Activated CD8-positive, alpha-beta T cell treated with anti-CD3 and anti-CD28 coated beads for 36 hours (primary cell): ENCODE data around the gene ZFYVE21. TPM values are rescaled to one million over a fixed set of nuclear protein-coding genes. Genes with fewer than 3 reads are reported as not detected.

ENCODE experiments used
- ATAC-seq: fragments of 200-7000 bp; cut with Tn5 transposase; one replicate; pipeline ENCODE4 v1.10.0; 2021; ENCODE audit warnings: mild to moderate bottlenecking, moderate library complexity
- CTCF ChIA-PET: fragments of 350-600 bp; sonication (Branson Sonifier 250); formaldehyde crosslinking; loops from one replicate; lab custom pipeline; 2021; ENCODE audit warnings: antibody characterized with exemption; lab: Charles Lee
- POLR2A ChIA-PET: fragments of 350-600 bp; sonication (Branson Sonifier 250); formaldehyde crosslinking; loops from one replicate; lab custom pipeline; 2021; ENCODE audit warnings: antibody characterized with exemption; lab: Charles Lee
- DNase-seq: peaks from one replicate; pipeline ENCODE4 v3.0.0-alpha.2; 2020
- H3K27ac Mint-ChIP-seq: one replicate; pipeline ENCODE4 v1.8.0; 2021; ENCODE audit warnings: mild to moderate bottlenecking, mixed read lengths
- H3K27me3 Mint-ChIP-seq: one replicate; pipeline ENCODE4 v1.8.0; 2021; ENCODE audit warnings: mixed read lengths
- H3K36me3 Mint-ChIP-seq: one replicate; pipeline ENCODE4 v1.8.0; 2021; ENCODE audit warnings: low read depth, mixed read lengths
- H3K4me1 Mint-ChIP-seq: one replicate; pipeline ENCODE4 v1.8.0; 2021; ENCODE audit warnings: low read depth, mixed read lengths
- H3K4me3 Mint-ChIP-seq: one replicate; pipeline ENCODE4 v1.8.0; 2021; ENCODE audit warnings: mild to moderate bottlenecking, moderate library complexity, mixed read lengths
- H3K9me3 Mint-ChIP-seq: one replicate; pipeline ENCODE4 v1.8.0; 2021; ENCODE audit warnings: mixed read lengths
- intact Hi-C: fragments of 100-400 bp; cut with micrococcal nuclease; formaldehyde crosslinking; loops from one replicate; pipeline ENCODE4 v1.10.0; 2022
- total RNA-seq, 2 experiments: library from RNA; stranded (reverse); gene quantifications; one replicate each; pipeline ENCODE4 v1.2.3, GENCODE V29; 2021
- TF ChIP-seq, protein P1 (sequence below): fragments of 200-600 bp; IDR thresholded peaks from one replicate; pipeline ENCODE4 v1.8.0; 2022; ENCODE audit warnings: antibody characterized with exemption, mild to moderate bottlenecking

ZFYVE21 gene
- total RNA-seq, 2 experiments from 2014 or later: 10.4 to 11.6 TPM

DNA sequence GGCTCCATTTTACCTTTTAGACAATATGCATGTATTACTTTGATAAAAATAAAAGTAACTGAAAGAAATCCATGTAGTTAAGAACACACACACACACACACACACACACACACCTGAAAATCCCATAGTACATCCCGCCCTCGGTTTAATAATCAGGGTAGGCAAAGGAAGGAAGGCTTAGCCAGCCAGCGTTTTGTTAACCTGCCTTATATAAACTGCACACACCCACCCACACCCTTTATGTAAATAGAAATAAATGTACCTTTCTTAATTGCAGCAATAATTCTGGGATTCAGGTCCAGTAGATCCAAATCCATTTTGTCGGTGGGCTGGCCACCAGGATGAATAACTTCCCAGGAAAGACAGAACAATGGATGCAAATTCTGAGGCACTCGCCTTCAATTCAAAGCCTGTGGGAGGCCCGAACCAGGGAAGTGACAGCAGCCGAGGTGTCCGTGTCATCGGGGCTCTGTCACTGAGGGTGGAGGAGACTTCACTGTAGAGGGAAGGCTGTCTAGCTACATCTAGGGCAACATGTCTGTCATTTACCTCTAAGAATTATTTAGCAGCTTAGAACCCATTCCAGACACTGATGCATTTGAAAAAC, 4.7 kb upstream of the ZFYVE21 start:
- Mint-ChIP-seq H3K9me3 (no peaks in the 10 kb centered on the region), H3K27me3 (no peaks in the 10 kb centered on the region), H3K4me3 (no peak overlapping the region), H3K4me1 (peaks cover 20% of the 10 kb centered on the region), H3K36me3 (peaks cover 31% of the 10 kb centered on the region), H3K27ac (no peak overlapping the region)
- CTCF ChIA-PET: interaction anchor here (1.5 kb wide), 1 partner anchor 30 kb away, joined by 4 read pairs; no protein-coding TSS in a partner anchor
- POLR2A ChIA-PET: interaction anchor here (1.0 to 1.8 kb wide), 2 partner anchors 16 to 99 kb away, joined by 3 to 4 read pairs; no protein-coding TSS in a partner anchor
- intact Hi-C loops: no loop called here
- TF ChIP-seq, protein P1, sequence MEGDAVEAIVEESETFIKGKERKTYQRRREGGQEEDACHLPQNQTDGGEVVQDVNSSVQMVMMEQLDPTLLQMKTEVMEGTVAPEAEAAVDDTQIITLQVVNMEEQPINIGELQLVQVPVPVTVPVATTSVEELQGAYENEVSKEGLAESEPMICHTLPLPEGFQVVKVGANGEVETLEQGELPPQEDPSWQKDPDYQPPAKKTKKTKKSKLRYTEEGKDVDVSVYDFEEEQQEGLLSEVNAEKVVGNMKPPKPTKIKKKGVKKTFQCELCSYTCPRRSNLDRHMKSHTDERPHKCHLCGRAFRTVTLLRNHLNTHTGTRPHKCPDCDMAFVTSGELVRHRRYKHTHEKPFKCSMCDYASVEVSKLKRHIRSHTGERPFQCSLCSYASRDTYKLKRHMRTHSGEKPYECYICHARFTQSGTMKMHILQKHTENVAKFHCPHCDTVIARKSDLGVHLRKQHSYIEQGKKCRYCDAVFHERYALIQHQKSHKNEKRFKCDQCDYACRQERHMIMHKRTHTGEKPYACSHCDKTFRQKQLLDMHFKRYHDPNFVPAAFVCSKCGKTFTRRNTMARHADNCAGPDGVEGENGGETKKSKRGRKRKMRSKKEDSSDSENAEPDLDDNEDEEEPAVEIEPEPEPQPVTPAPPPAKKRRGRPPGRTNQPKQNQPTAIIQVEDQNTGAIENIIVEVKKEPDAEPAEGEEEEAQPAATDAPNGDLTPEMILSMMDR: no peak
- DNase-seq (no peak), ATAC-seq (no peak)

DNA sequence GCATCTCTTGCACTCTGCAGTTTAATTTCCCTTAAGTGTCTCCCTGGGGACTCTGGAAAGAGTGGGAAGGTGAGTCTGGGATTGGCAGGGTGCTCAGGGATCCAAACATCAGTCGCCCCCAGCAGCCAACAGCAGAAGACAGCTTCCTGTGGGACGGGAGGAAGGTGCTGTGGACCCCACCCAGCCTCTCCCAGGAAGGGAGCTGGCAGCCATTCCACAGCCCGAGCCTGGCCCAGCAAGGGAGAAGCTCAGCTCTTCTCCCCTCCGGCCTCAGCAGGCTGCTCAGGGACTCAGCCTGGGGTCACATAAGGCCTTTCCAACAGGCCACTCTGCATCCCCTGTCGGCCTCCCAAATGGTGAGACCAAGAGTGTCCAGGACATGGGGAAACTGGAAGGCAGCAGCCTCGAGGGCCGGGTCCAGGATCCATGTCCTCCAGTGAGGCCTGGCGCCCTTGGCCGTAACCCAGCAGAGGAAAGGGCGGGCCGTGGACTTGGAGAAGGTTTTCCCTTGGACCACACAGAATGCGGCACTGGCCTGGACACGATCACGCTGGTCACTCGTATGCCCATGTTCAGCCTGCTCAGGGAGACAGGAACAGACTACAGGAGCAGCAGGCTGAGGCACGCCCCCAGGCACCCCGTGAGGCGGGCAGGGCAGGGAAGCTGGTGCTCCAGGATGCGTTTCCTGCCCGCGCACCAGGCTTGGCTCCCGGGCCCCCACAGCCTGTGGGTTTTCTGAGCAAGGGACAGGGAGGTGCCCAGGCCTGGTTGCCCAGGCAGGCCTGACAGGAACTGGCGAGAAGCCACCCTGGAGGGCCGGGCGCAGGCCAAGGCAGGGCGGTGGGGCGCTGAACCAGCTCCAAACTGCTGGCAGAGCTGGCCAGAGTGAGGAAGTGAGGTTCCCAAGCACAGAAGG, 3.8 kb upstream of the ZFYVE21 start:
- ChIA-PET CTCF (interaction anchor here (0.6 to 1.5 kb wide), 2 partner anchors 31 to 213 kb away, joined by 3 to 4 read pairs; no protein-coding TSS in a partner anchor), POLR2A (interaction anchor here (1.0 to 5.4 kb wide), 3 partner anchors 10 to 100 kb away, joined by 3 to 41 read pairs (median 4); no protein-coding TSS in a partner anchor)
- no peak for DNase-seq
- intact Hi-C loops: no loop called here
- no peaks in the 10 kb centered on the region for H3K9me3 Mint-ChIP-seq
- H3K4me1 Mint-ChIP-seq: peaks cover 21% of the 10 kb centered on the region
- no peaks in the 10 kb centered on the region for H3K27me3 Mint-ChIP-seq
- H3K4me3 Mint-ChIP-seq: no peak overlapping the region
- H3K36me3 Mint-ChIP-seq: peaks cover 31% of the 10 kb centered on the region
- no peak overlapping the region for H3K27ac Mint-ChIP-seq
- TF ChIP-seq, protein P1: no peak
- no peak for ATAC-seq

DNA sequence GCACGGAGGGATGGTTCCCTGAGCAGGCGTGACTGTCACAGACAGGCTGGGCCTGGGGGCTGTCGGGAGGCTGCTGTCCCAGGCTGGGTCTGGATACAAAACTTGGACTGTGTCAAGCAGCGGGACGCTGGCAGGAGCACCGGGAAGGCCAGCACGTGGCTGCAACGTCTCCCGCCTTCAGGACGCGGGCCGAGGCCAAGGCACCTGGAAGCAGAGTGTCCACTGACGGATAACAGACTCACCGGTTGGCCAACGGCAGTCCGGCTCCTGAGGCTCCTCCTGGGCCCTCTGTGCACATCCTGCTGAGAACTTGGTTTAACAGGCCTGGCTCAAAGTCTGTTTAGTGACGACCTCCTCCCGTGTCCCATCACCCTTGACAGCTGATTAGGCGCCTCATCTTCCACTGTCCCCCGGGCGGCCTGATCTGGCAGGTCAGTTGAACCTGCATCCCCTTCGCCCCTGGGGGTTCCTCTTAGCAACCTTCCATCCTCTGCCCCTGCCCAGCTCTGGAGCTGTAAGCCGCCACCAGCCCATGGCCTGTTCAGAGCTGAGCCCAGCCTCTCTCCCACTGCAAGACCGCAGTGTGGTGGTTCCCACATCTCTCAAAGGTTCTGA, 2.9 kb upstream of the ZFYVE21 start:
- ATAC-seq (no peak), DNase-seq (no peak)
- Mint-ChIP-seq H3K4me3 (peak overlapping the region; percentile 86), H3K36me3 (peaks cover 31% of the 10 kb centered on the region), H3K27me3 (no peaks in the 10 kb centered on the region), H3K9me3 (no peaks in the 10 kb centered on the region), H3K4me1 (peaks cover 30% of the 10 kb centered on the region), H3K27ac (no peak overlapping the region)
- TF ChIP-seq, protein P1: no peak
- intact Hi-C loops: no loop called here
- CTCF ChIA-PET: interaction anchor here (1.1 kb wide), 2 partner anchors 141 to 183 kb away, joined by 3 read pairs; no protein-coding TSS in a partner anchor
- POLR2A ChIA-PET: interaction anchor here (1.2 to 5.4 kb wide), 6 partner anchors 8 to 147 kb away, joined by 3 to 41 read pairs (median 4); no protein-coding TSS in a partner anchor

DNA sequence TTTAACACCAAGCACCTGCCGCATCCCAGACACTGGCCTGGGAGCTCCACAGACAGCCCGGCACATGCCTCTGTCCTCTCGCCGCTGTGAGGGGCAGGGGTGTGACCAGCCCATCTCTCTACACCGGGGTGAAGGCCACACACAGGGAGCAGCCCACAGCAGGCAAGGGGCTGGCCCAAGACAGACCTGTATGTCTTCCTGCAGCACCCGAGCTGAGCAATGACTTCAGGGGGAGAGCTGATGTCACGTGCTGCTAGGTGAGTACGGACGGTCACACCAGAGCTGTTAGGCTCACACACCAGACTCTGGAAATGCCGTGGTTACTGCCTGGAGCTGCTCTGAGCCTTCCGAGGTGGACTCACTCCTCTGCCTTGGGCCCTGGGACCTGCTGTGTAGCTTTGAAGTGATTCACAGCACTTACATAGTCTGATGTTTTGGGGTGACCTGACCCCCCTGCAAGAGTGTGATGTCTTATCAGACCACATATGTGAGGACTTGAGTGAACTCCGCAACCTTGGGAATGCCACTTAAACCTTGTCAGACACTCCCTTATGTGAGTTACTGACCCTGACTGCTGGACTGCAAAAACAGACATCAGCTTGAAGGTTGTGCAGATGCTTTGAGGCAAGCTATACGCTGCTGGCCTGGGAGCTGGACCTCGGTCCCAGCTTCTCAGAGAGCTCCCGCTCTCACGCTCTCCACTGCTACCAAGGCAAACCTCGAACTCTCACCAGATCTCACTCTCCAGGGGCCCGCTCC, 2.1 kb upstream of the ZFYVE21 start:
- ChIA-PET POLR2A (interaction anchor here (1.1 to 5.4 kb wide), 6 partner anchors 8 to 183 kb away, joined by 3 to 41 read pairs (median 4); no protein-coding TSS in a partner anchor), CTCF (interaction anchor here (1.1 kb wide), 2 partner anchors 142 to 183 kb away, joined by 3 read pairs; no protein-coding TSS in a partner anchor)
- ATAC-seq: no peak
- Mint-ChIP-seq H3K27me3 (no peaks in the 10 kb centered on the region), H3K36me3 (peaks cover 29% of the 10 kb centered on the region), H3K4me3 (peak overlapping the region; percentile 86), H3K27ac (peak overlapping the region; percentile 20), H3K9me3 (no peaks in the 10 kb centered on the region), H3K4me1 (peaks cover 33% of the 10 kb centered on the region)
- TF ChIP-seq, protein P1: no peak
- peak; percentile 12 for DNase-seq
- intact Hi-C loops: no loop called here
